ENCODE results near the gene RBM5. TPM values are rescaled to one million over a fixed set of nuclear protein-coding genes. Genes with fewer than 3 reads are reported as not detected.

Gene RBM5
- total RNA-seq, 1 donor from 2014 or later, result 80.3 TPM

DNA sequence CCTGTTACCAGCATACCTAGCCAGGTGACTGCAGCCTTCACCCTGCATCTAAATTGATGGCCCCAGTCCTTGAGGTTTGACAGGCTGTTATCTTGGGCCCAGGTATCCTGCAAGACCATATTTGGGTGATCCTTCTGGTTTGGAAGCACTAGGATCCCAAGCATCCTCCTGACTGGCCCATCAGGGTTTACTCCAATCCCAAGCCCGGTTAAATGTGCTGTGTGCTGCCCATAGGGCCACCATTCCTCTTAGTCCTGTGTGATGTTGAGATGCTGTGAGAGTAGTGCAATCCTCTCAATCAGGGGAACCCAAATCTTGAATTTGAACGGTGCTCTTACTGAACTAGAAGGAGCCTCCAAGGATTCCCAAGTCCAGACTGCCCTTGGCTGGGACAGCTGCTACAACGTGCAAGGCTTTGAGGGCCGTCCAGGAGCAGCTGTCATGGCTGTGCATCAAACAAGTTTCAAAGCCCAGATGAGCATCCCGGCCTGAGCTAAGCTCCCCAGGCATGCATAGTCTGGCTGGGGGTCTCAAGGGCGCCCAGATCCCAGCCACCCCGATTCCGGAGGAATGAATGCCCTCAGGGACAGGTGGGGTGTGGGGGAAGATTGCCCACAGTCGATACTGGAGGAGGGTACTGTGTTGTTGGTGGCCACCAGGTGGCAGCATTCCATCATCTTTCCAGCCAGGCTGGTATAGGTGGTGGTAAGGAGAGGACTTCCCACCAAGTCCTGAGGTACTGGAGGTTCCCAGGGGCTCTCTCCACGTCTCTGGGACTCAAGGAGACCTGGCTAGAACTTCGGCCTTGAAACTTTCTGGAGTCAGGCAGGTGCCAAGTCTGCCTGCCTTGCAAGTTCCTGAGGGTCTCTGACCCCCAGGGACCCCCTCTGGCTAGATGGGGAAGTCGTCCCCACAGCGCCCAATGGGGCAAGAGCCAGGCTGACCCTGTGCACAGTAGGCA is 32.6 kb downstream of the RBM5 start:
- FAIRE-seq, result peak; percentile 79

DNA sequence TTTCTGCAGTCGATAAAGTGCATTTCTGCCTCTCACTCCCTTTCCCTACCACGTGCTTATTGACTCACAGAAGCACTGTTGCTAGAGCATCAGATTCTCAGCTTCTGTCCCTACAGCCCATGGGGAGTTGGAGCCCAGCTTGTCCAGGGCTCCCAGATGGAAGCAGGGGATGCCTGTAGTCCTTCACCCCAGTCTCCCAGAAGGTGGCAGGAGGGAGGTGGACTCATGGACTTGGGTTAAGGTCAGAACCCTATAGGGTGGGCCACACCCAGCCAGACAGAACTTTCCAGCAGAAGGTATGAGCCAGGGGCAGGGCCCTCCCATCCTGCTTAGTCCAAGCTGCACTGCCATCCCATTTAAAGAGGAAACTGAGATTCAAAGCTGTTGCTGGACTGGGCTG is 33.4 kb downstream of the RBM5 start:
- Histone ChIP-seq H3K36me3 (ENCODE audit: control insufficient read depth, insufficient read depth, low read length) (peaks cover 8% of the 10 kb centered on the region), H3K4me3 (ENCODE audit: low read depth, low read length) (no peak overlapping the region), H3K27me3 (ENCODE audit: control insufficient read depth, insufficient read depth, low read length) (no peaks in the 10 kb centered on the region)
- DNase-seq (ENCODE audit: low read depth) (peak; percentile 14), FAIRE-seq (no peak)
- TF ChIP-seq, protein P1, sequence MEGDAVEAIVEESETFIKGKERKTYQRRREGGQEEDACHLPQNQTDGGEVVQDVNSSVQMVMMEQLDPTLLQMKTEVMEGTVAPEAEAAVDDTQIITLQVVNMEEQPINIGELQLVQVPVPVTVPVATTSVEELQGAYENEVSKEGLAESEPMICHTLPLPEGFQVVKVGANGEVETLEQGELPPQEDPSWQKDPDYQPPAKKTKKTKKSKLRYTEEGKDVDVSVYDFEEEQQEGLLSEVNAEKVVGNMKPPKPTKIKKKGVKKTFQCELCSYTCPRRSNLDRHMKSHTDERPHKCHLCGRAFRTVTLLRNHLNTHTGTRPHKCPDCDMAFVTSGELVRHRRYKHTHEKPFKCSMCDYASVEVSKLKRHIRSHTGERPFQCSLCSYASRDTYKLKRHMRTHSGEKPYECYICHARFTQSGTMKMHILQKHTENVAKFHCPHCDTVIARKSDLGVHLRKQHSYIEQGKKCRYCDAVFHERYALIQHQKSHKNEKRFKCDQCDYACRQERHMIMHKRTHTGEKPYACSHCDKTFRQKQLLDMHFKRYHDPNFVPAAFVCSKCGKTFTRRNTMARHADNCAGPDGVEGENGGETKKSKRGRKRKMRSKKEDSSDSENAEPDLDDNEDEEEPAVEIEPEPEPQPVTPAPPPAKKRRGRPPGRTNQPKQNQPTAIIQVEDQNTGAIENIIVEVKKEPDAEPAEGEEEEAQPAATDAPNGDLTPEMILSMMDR (IDR thresholded peaks at IDR 0.05; ENCODE audit: insufficient read depth, low read length, severe bottlenecking), result peak; percentile 29

More for the DNA sequence above, 32.6 kb downstream of the RBM5 start:
- TF ChIP-seq, protein P1 (IDR thresholded peaks at IDR 0.05; ENCODE audit: insufficient read depth, low read length, severe bottlenecking), result peak; percentile 84
- no peak overlapping the region for H3K4me3 ChIP-seq (ENCODE audit: low read depth, low read length)
- DNase-seq (ENCODE audit: low read depth), result peak; percentile 73
- H3K36me3 ChIP-seq (ENCODE audit: control insufficient read depth, insufficient read depth, low read length), result peaks cover 12% of the 10 kb centered on the region
- H3K27me3 ChIP-seq (ENCODE audit: control insufficient read depth, insufficient read depth, low read length), result no peaks in the 10 kb centered on the region

DNA sequence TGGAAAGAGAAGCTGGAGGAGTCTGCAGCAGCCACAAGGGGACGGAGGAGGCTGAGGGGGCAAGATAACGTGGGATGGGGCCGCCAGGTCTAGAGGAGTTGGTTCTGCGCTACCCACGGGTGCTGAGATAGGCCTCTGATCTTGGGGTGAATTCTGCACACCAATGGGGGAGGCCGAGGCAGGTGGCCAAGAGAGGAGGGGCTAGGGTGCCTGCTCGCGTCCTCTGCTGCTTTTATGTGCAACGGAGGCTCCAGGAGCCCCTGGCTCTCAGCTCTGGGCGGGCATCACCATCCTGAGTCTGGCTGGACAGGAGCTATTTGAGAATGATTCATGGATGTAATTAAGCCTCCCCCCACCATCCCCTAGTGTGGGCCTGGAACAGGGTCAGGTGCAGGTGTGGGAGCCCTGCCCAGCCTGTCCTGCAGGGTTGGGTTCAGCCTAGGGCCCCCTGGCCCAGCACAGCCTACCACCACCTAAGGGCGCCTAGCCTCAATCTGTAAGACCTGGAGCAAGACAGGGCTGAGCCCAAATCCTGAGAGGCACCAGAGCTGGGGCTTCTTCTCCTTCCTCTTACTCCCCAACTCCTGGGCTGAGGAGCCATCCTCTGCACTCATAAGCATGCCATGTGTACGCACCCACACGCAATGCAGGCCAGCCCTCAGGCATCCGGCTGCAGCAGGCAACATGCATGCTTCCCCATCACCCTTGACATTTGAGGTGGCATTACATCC is 34.1 kb downstream of the RBM5 start:
- no peak for FAIRE-seq
- Histone ChIP-seq H3K27me3 (ENCODE audit: control insufficient read depth, insufficient read depth, low read length) (no peaks in the 10 kb centered on the region), H3K4me3 (ENCODE audit: low read depth, low read length) (no peak overlapping the region), H3K36me3 (ENCODE audit: control insufficient read depth, insufficient read depth, low read length) (peaks cover 5% of the 10 kb centered on the region)
- TF ChIP-seq, protein P1 (IDR thresholded peaks at IDR 0.05; ENCODE audit: insufficient read depth, low read length, severe bottlenecking), result no peak
- no peak for DNase-seq (ENCODE audit: low read depth)

- Histone ChIP-seq H3K27me3 (ENCODE audit: control insufficient read depth, insufficient read depth, low read length) (no peaks in the 10 kb centered on the region), H3K4me3 (ENCODE audit: low read depth, low read length) (no peak overlapping the region), H3K36me3 (ENCODE audit: control insufficient read depth, insufficient read depth, low read length) (no peaks in the 10 kb centered on the region)
- TF ChIP-seq, protein P1 (IDR thresholded peaks at IDR 0.05; ENCODE audit: insufficient read depth, low read length, severe bottlenecking), result no peak
- DNase-seq (ENCODE audit: low read depth), result no peak
- no peak for FAIRE-seq
Observed at GRCh38 chr3:50123394-50124051, 34.8 kb downstream of the RBM5 start.

- DNase-seq (ENCODE audit: low read depth), result no peak
- Histone ChIP-seq H3K4me3 (ENCODE audit: low read depth, low read length) (no peak overlapping the region), H3K36me3 (ENCODE audit: control insufficient read depth, insufficient read depth, low read length) (no peaks in the 10 kb centered on the region), H3K27me3 (ENCODE audit: control insufficient read depth, insufficient read depth, low read length) (no peaks in the 10 kb centered on the region)
- TF ChIP-seq, protein P1 (IDR thresholded peaks at IDR 0.05; ENCODE audit: insufficient read depth, low read length, severe bottlenecking), result no peak
- no peak for FAIRE-seq
Observed at GRCh38 chr3:50124052-50124799, 35.5 kb downstream of the RBM5 start.
